ENCODE results near the gene GM2A.

GM2A gene

GRCh38 chr5:151224372-151224771 is 28.6 kb upstream of the GM2A start:
- Histone ChIP-seq H3K9me3 (ENCODE audit: insufficient read depth, low read depth, low read length) (peaks cover 3% of the 10 kb centered on the region), H3K23ac (ENCODE audit: low read length) (no peak overlapping the region), H3K14ac (ENCODE audit: low read length) (no peak overlapping the region), H3K27me3 (ENCODE audit: insufficient read depth, low read length) (no peaks in the 10 kb centered on the region), H3K4me2 (ENCODE audit: low read length) (no peak overlapping the region), H3K9ac (ENCODE audit: low read length) (no peak overlapping the region), H3K36me3 (ENCODE audit: control insufficient read depth in 1 of 2, insufficient read depth in 2 of 2, low read length in 2 of 2) (no peaks in the 10 kb centered on the region), H2BK5ac (ENCODE audit: low read depth, low read length, poor library complexity) (no peak overlapping the region), H4K12ac (ENCODE audit: low read depth, low read length) (no peak overlapping the region), H3K79me1 (ENCODE audit: low read length) (peaks cover 5% of the 10 kb centered on the region), H3K4ac (ENCODE audit: low read depth, low read length) (no peak overlapping the region), H3K27ac (ENCODE audit: low read depth, low read length) (no peak overlapping the region), H4K91ac (ENCODE audit: low read depth, low read length) (no peak overlapping the region), H2BK120ac (ENCODE audit: insufficient read depth, low read length, poor library complexity) (no peak overlapping the region), H2BK12ac (ENCODE audit: low read length) (no peak overlapping the region), H3K79me2 (ENCODE audit: control insufficient read depth, insufficient read depth, low read length, poor library complexity) (peaks cover 3% of the 10 kb centered on the region), H3K18ac (ENCODE audit: low read length) (no peak overlapping the region), H4K8ac (ENCODE audit: low read depth, low read length) (no peak overlapping the region), H2AK5ac (ENCODE audit: low read length) (no peak overlapping the region), H3K4me3 (ENCODE audit: low read depth, low read length) (no peak overlapping the region), H3K4me1 (ENCODE audit: control insufficient read depth in 1 of 2, insufficient read depth in 2 of 2, low read length in 2 of 2) (peaks cover 9% of the 10 kb centered on the region in 2 experiments), H2AFZ (ENCODE audit: insufficient read depth, low read length, poor library complexity) (no peak overlapping the region)
- no CpG with 5 or more reads among the region's 6 CpGs for WGBS (ENCODE audit: extremely low coverage, insufficient coverage, insufficient read length)
- DNase-seq = peak in 1 of 2 donors; percentile 50

DNA sequence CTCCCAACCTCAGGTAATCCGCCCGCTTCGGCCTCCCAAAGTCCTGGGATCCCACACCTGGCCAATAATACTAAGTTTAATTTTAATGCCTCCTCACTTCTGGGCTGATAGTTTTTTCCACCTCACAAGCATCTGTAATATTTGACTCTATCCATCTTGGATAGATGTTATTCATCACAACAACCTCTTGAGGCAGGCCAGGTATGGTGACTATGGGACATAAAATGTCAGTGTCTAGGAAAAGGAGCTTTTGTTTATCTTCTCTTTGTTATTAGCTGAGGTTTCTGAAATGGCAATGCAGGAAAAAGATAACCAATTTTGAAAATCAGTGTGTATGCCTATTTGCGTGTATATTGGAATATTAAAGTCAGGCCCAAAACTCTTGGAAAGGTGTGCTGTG is 27.9 kb upstream of the GM2A start:
- DNase-seq = peak in 1 of 2 donors; percentile 54
- no peak overlapping the region for H4K12ac ChIP-seq (ENCODE audit: low read depth, low read length)

GRCh38 chr5:151225475-151225874 is 27.5 kb upstream of the GM2A start:
- Histone ChIP-seq H3K36me3 (ENCODE audit: control insufficient read depth in 1 of 2, insufficient read depth in 2 of 2, low read length in 2 of 2) (no peaks in the 10 kb centered on the region), H4K12ac (ENCODE audit: low read depth, low read length) (no peak overlapping the region), H2BK12ac (ENCODE audit: low read length) (no peak overlapping the region), H3K4me3 (ENCODE audit: low read depth, low read length) (no peak overlapping the region), H3K27me3 (ENCODE audit: insufficient read depth, low read length) (no peaks in the 10 kb centered on the region), H3K79me1 (ENCODE audit: low read length) (peaks cover 5% of the 10 kb centered on the region), H2BK120ac (ENCODE audit: insufficient read depth, low read length, poor library complexity) (no peak overlapping the region), H3K18ac (ENCODE audit: low read length) (no peak overlapping the region), H3K27ac (ENCODE audit: low read depth, low read length) (no peak overlapping the region), H3K4ac (ENCODE audit: low read depth, low read length) (no peak overlapping the region), H3K23ac (ENCODE audit: low read length) (no peak overlapping the region), H3K14ac (ENCODE audit: low read length) (no peak overlapping the region), H4K8ac (ENCODE audit: low read depth, low read length) (no peak overlapping the region), H3K9ac (ENCODE audit: low read length) (no peak overlapping the region), H3K4me1 (ENCODE audit: control insufficient read depth in 1 of 2, insufficient read depth in 2 of 2, low read length in 2 of 2) (peaks cover 9% of the 10 kb centered on the region in 2 experiments), H4K91ac (ENCODE audit: low read depth, low read length) (no peak overlapping the region), H3K9me3 (ENCODE audit: insufficient read depth, low read depth, low read length) (peaks cover 3% of the 10 kb centered on the region), H3K4me2 (ENCODE audit: low read length) (no peak overlapping the region), H3K79me2 (ENCODE audit: control insufficient read depth, insufficient read depth, low read length, poor library complexity) (peaks cover 3% of the 10 kb centered on the region), H2BK5ac (ENCODE audit: low read depth, low read length, poor library complexity) (no peak overlapping the region), H2AK5ac (ENCODE audit: low read length) (no peak overlapping the region), H2AFZ (ENCODE audit: insufficient read depth, low read length, poor library complexity) (no peak overlapping the region)
- WGBS (ENCODE audit: extremely low coverage, insufficient coverage, insufficient read length) = no CpG with 5 or more reads among the region's 5 CpGs
- DNase-seq = no peak

More for the DNA sequence above, 27.9 kb upstream of the GM2A start:
- Histone ChIP-seq H2AK5ac (ENCODE audit: low read length) (no peak overlapping the region), H2BK120ac (ENCODE audit: insufficient read depth, low read length, poor library complexity) (no peak overlapping the region), H3K79me2 (ENCODE audit: control insufficient read depth, insufficient read depth, low read length, poor library complexity) (peaks cover 3% of the 10 kb centered on the region), H3K4ac (ENCODE audit: low read depth, low read length) (no peak overlapping the region), H2BK5ac (ENCODE audit: low read depth, low read length, poor library complexity) (no peak overlapping the region), H3K14ac (ENCODE audit: low read length) (no peak overlapping the region), H3K4me2 (ENCODE audit: low read length) (no peak overlapping the region), H2AFZ (ENCODE audit: insufficient read depth, low read length, poor library complexity) (no peak overlapping the region), H3K9me3 (ENCODE audit: insufficient read depth, low read depth, low read length) (peaks cover 3% of the 10 kb centered on the region), H3K27me3 (ENCODE audit: insufficient read depth, low read length) (no peaks in the 10 kb centered on the region), H2BK12ac (ENCODE audit: low read length) (no peak overlapping the region), H3K4me3 (ENCODE audit: low read depth, low read length) (no peak overlapping the region), H3K27ac (ENCODE audit: low read depth, low read length) (no peak overlapping the region), H3K79me1 (ENCODE audit: low read length) (peaks cover 5% of the 10 kb centered on the region), H3K18ac (ENCODE audit: low read length) (no peak overlapping the region), H4K91ac (ENCODE audit: low read depth, low read length) (no peak overlapping the region), H3K9ac (ENCODE audit: low read length) (no peak overlapping the region), H4K8ac (ENCODE audit: low read depth, low read length) (no peak overlapping the region), H3K23ac (ENCODE audit: low read length) (no peak overlapping the region), H3K4me1 (ENCODE audit: control insufficient read depth in 1 of 2, insufficient read depth in 2 of 2, low read length in 2 of 2) (peaks cover 9% of the 10 kb centered on the region in 2 experiments), H3K36me3 (ENCODE audit: control insufficient read depth in 1 of 2, insufficient read depth in 2 of 2, low read length in 2 of 2) (no peaks in the 10 kb centered on the region)
- WGBS (ENCODE audit: extremely low coverage, insufficient coverage, insufficient read length) = no CpG with 5 or more reads among the region's 4 CpGs

- Histone ChIP-seq H3K9ac (ENCODE audit: low read length) (no peak overlapping the region), H3K18ac (ENCODE audit: low read length) (no peak overlapping the region), H3K4ac (ENCODE audit: low read depth, low read length) (no peak overlapping the region), H2BK120ac (ENCODE audit: insufficient read depth, low read length, poor library complexity) (no peak overlapping the region), H2AFZ (ENCODE audit: insufficient read depth, low read length, poor library complexity) (no peak overlapping the region), H4K91ac (ENCODE audit: low read depth, low read length) (no peak overlapping the region), H3K23ac (ENCODE audit: low read length) (no peak overlapping the region), H4K12ac (ENCODE audit: low read depth, low read length) (no peak overlapping the region), H3K4me1 (ENCODE audit: control insufficient read depth in 1 of 2, insufficient read depth in 2 of 2, low read length in 2 of 2) (peaks cover 6% of the 10 kb centered on the region in 2 experiments), H2AK5ac (ENCODE audit: low read length) (no peak overlapping the region), H3K9me3 (ENCODE audit: insufficient read depth, low read depth, low read length) (peaks cover 3% of the 10 kb centered on the region), H3K79me1 (ENCODE audit: low read length) (peaks cover 5% of the 10 kb centered on the region), H3K4me2 (ENCODE audit: low read length) (no peak overlapping the region), H3K27ac (ENCODE audit: low read depth, low read length) (no peak overlapping the region), H3K14ac (ENCODE audit: low read length) (no peak overlapping the region), H4K8ac (ENCODE audit: low read depth, low read length) (no peak overlapping the region), H3K79me2 (ENCODE audit: control insufficient read depth, insufficient read depth, low read length, poor library complexity) (peaks cover 3% of the 10 kb centered on the region), H3K27me3 (ENCODE audit: insufficient read depth, low read length) (no peaks in the 10 kb centered on the region), H3K4me3 (ENCODE audit: low read depth, low read length) (no peak overlapping the region), H2BK12ac (ENCODE audit: low read length) (no peak overlapping the region), H3K36me3 (ENCODE audit: control insufficient read depth in 1 of 2, insufficient read depth in 2 of 2, low read length in 2 of 2) (no peaks in the 10 kb centered on the region), H2BK5ac (ENCODE audit: low read depth, low read length, poor library complexity) (no peak overlapping the region)
- no CpG with 5 or more reads among the region's 6 CpGs for WGBS (ENCODE audit: extremely low coverage, insufficient coverage, insufficient read length)
- DNase-seq = peak in 1 of 2 donors; percentile 69
Measured at GRCh38 chr5:151227918-151228447, 25.0 kb upstream of the GM2A start.

Data from trophoblast cell (in vitro differentiated cells and primary cell).